Panc1 (cell line): ENCODE measurements around the gene SCD5. TPM values are rescaled to one million over a fixed set of nuclear protein-coding genes. Genes with fewer than 3 reads are reported as not detected.

Source experiments
- ATAC-seq: fragments of 200-7000 bp; cut with Tn5 transposase; 2 replicates; pipeline ENCODE4 v1.9.1; 2020; ENCODE audit warnings: mild to moderate bottlenecking, moderate library complexity
- BruUV-seq: library from RNA; stranded (reverse); fragments of 400-500 nt; replicated peaks from 2 replicates; lab custom pipeline; 2021; lab: Mats Ljungman, UMichigan
- CTCF ChIA-PET: fragments of 300-600 bp; sonication (Branson Sonifier 250); formaldehyde crosslinking; loops from one replicate; lab custom pipeline; 2022; ENCODE audit warnings: antibody characterized with exemption; lab: Charles Lee
- POLR2A ChIA-PET: fragments of 300-600 bp; sonication (Branson Sonifier 250); formaldehyde crosslinking; loops from one replicate; lab custom pipeline; 2022; ENCODE audit warnings: antibody characterized with exemption; lab: Charles Lee
- DNase-seq: peaks from one replicate; pipeline ENCODE4 v3.0.0-alpha.2; 2010; ENCODE audit warnings: low read depth, low spot score
- H3K27ac ChIP-seq: 2 replicates; pipeline ENCODE4 v1.5.1; 2011; ENCODE audit warnings: mild to moderate bottlenecking, low read length, inconsistent platforms
- H3K27me3 ChIP-seq: fragments of 200-500 bp; sonication (Bioruptor generic); 2 replicates; pipeline ENCODE4 v1.6.0; 2014; ENCODE audit warnings: low read length, inconsistent platforms; ENCODE audit not compliant: control insufficient read depth, insufficient read depth
- H3K36me3 ChIP-seq: fragments of 200-500 bp; sonication (Bioruptor generic); 2 replicates; pipeline ENCODE4 v1.5.1; 2014; ENCODE audit warnings: inconsistent platforms, mild to moderate bottlenecking, low read length, moderate library complexity; ENCODE audit not compliant: control insufficient read depth, insufficient read depth
- H3K4me1 ChIP-seq: 2 replicates; pipeline ENCODE4 v1.5.1; 2011; ENCODE audit warnings: inconsistent platforms, mild to moderate bottlenecking, low read length, moderate library complexity; ENCODE audit not compliant: control insufficient read depth, insufficient read depth
- H3K4me3 ChIP-seq, 2 experiments: 2 replicates each; pipeline ENCODE4 v1.5.1; 2011 to 2012; ENCODE audit warnings: low read depth in 2 of 2, low read length in 2 of 2, mild to moderate bottlenecking in 2 of 2, inconsistent platforms in 1 of 2, moderate library complexity in 1 of 2
- H3K9me3 ChIP-seq: fragments of 200-500 bp; sonication (Bioruptor generic); 2 replicates; pipeline ENCODE4 v1.5.1; 2014; ENCODE audit warnings: low read depth, mild to moderate bottlenecking, inconsistent platforms, low read length, moderate library complexity; ENCODE audit not compliant: control insufficient read depth, insufficient read depth
- CTCF ChIP-seq: fragments of 450-650 bp; IDR thresholded peaks from 2 replicates; pipeline ENCODE4 v1.5.1; 2017; ENCODE audit warnings: mild to moderate bottlenecking
- POLR2AphosphoS5 ChIP-seq: IDR thresholded peaks from 2 replicates; pipeline ENCODE4 v1.6.1; 2012; ENCODE audit warnings: mild to moderate bottlenecking, low read depth, low read length, moderate library complexity
- REST ChIP-seq, 2 experiments: IDR thresholded peaks; 2 replicates each; pipeline ENCODE4 v1.6.1; 2011 to 2012; ENCODE audit warnings: low read depth in 2 of 2, control low read depth in 1 of 2, low read length in 1 of 2, mild to moderate bottlenecking in 1 of 2, moderate library complexity in 1 of 2; ENCODE audit not compliant: insufficient read depth in 1 of 2
- SIN3A ChIP-seq: IDR thresholded peaks from 2 replicates; pipeline ENCODE4 v1.6.1; 2012; ENCODE audit warnings: low read depth, mild to moderate bottlenecking, low read length, moderate library complexity, borderline replicate concordance; ENCODE audit not compliant: insufficient read depth
- TCF7L2 ChIP-seq: IDR thresholded peaks from 2 replicates; pipeline ENCODE4 v1.6.1; 2011; ENCODE audit warnings: mild to moderate bottlenecking, low read depth, low read length, inconsistent platforms
- in situ Hi-C: cut with HindIII; loops from 2 replicates; pipeline ENCODE4 v1.10.0; 2016; ENCODE audit warnings: low sequenced_read_pairs, low pct_unique_long_range_greater_than_20kb
- intact Hi-C: fragments of 100-400 bp; cut with micrococcal nuclease; formaldehyde crosslinking; loops from one replicate; pipeline ENCODE4 v1.10.0; 2022; ENCODE audit not compliant: unreplicated experiment
- total RNA-seq: library from RNA; stranded (reverse); gene quantifications from one replicate; pipeline ENCODE4 v1.2.1, GENCODE V29; 2021; ENCODE audit not compliant: unreplicated experiment

SCD5 gene
- total RNA-seq, 1 experiment from 2014 or later = 2.0 TPM

DNA sequence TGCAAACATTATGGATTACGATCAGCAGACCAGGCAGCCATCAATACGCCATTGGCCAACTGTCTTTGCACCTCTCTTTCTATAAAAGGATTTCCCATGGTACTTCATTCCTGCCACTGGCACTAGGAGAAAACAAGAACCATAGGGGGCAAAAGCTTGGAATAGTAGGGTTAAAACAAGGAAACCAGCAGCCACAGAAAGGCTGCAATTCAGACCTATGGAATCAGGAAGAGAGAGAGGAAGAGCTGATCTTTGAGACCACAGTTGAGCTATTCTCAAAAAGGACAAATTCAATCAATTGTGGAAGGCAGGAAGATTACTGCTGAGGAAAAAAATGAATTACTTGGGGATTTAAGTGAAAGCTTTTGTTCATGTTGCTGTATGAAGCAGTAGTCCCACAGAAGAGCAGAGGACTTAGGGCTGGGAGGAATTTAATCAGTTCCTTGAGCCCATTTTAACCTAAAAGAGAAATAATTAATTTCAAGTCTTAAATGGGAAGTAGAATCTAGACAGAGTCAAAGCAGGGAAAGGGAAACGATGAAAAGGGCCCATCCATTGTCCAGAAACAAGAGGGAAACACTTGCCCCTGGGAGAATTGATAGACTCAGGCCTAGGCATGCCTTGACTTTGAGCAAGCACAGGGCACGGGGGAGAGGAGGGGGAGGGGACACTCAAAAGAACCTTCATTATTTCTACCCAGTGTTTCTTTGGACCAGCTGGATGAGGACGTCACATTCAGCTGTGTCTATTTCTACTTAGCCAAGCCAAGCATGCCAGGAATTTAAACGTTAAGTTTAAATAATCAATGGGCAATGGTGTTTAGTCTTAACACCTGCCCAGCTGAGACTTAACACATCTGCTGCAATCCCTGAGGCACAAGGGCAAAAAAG lies 50.7 kb downstream of the SCD5 start:
- TF ChIP-seq TCF7L2 = no peak
- no peak for TF ChIP-seq REST (IDR thresholded peaks at IDR 0.05; ENCODE audit: insufficient read depth in 1 of 2, low read depth in 2 of 2, low read length in 1 of 2)
- no peak for TF ChIP-seq POLR2AphosphoS5
- POLR2A ChIA-PET = no interaction called here
- in situ Hi-C loops = no loop called here
- Histone ChIP-seq H3K9me3 (no peaks in the 10 kb centered on the region), H3K36me3 (no peaks in the 10 kb centered on the region), H3K27me3 (no peaks in the 10 kb centered on the region), H3K4me3 (no peak overlapping the region), H3K4me1 (no peaks in the 10 kb centered on the region), H3K27ac (no peak overlapping the region)
- CTCF ChIA-PET = interaction anchor here (0.6 kb wide), 1 partner anchor 287 kb away, joined by 6 read pairs; the partner anchor contains the start of gene COPS4
- intact Hi-C loops = no loop called here
- DNase-seq (no peak), ATAC-seq (no peak)
- BruUV-seq = no TSS peak

DNA sequence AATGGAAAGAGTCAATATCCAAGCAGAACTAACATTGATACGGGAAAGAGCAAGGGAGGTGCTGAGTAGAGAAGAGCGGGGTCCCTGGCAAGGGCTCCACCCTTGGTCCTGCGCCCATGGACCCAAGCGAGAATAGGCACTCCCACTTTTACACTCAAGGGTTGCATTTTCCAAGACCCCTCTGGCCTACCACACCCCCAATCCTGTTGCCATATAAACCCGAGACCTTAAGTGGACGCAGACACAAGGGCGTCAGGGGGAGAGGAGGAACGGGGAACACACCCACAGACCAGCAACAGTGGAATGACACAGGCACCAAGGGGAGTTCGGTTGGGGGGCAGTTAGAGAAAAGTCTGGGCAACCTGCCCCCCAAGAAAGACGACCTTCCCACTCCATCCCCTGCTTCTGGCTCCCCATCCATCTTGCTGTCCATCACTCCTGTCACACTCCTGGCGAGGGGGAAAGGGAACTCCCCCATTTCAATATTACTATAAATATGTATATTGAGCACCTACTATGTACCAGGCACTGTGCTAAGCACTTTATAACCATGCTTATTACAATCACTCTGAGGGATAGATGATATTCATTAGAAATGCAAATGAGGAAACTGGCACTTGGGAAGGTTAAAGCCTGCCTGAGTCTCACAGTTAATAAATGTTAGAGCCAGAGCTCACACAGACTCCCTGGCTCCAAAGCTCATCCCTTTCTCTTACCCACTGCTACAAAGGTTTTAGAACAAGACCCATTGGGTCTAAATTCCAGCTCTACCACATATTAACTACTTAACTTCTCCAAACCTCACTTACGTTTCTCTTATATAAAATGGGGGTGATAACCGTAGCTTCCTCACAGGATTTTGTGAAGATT lies 51.7 kb downstream of the SCD5 start:
- ATAC-seq (no peak), DNase-seq (no peak)
- Histone ChIP-seq H3K27me3 (no peaks in the 10 kb centered on the region), H3K4me1 (no peaks in the 10 kb centered on the region), H3K36me3 (no peaks in the 10 kb centered on the region), H3K27ac (no peak overlapping the region), H3K4me3 (no peak overlapping the region), H3K9me3 (no peaks in the 10 kb centered on the region)
- in situ Hi-C loops (no loop called here), intact Hi-C loops (no loop called here)
- CTCF ChIA-PET = interaction anchor here (0.6 kb wide), 1 partner anchor 288 kb away, joined by 6 read pairs; the partner anchor contains the start of gene COPS4
- POLR2A ChIA-PET = no interaction called here
- TF ChIP-seq POLR2AphosphoS5 (no peak), SIN3A (no peak), TCF7L2 (no peak), CTCF (no peak), REST (IDR thresholded peaks at IDR 0.05; ENCODE audit: insufficient read depth in 1 of 2, low read depth in 2 of 2, low read length in 1 of 2) (no peak)
- BruUV-seq = no TSS peak
